Loucy (cell line): ENCODE measurements around the gene F2R.
"Not testable (repeated sequence)": the region's sequence is repeated elsewhere in the genome, so short reads cannot be mapped to it uniquely, and the experiment has no call there.

Experiments used
- H2AFZ ChIP-seq: fragments of 200-600 bp; sonication (generic); 2 replicates; pipeline ENCODE4 v1.6.0; 2016; ENCODE audit warnings: antibody characterized with exemption, mild to moderate bottlenecking, low read length, moderate library complexity
- H3F3A ChIP-seq: fragments of 200-600 bp; 2 replicates; pipeline ENCODE4 v1.6.0; 2016; ENCODE audit warnings: antibody characterized with exemption, low read depth, mild to moderate bottlenecking
- H3K27me3 ChIP-seq: fragments of 200-600 bp; sonication (generic); 2 replicates; pipeline ENCODE4 v1.6.1; 2014; ENCODE audit warnings: low read length, mild to moderate bottlenecking; ENCODE audit not compliant: insufficient read depth, poor library complexity, severe bottlenecking
- H3K36me3 ChIP-seq: fragments of 200-600 bp; sonication (generic); 2 replicates; pipeline ENCODE4 v1.6.1; 2016; ENCODE audit warnings: low read length; ENCODE audit not compliant: insufficient read depth
- H3K4me1 ChIP-seq: fragments of 200-600 bp; sonication (generic); 2 replicates; pipeline ENCODE4 v1.5.1; 2014; ENCODE audit warnings: low read length, mild to moderate bottlenecking; ENCODE audit not compliant: insufficient read depth, poor library complexity, severe bottlenecking
- H3K4me2 ChIP-seq: fragments of 200-600 bp; sonication (generic); 2 replicates; pipeline ENCODE4 v1.6.0; 2014; ENCODE audit warnings: antibody characterized with exemption, low read length, low read depth, mild to moderate bottlenecking; ENCODE audit not compliant: poor library complexity, severe bottlenecking
- H3K4me3 ChIP-seq: fragments of 200-600 bp; sonication (generic); 2 replicates; pipeline ENCODE4 v1.5.1; 2014; ENCODE audit warnings: low read length, mild to moderate bottlenecking, mixed read lengths; ENCODE audit not compliant: poor library complexity, severe bottlenecking
- H3K79me2 ChIP-seq: fragments of 200-600 bp; sonication (generic); 2 replicates; pipeline ENCODE4 v1.6.1; 2014; ENCODE audit warnings: low read length; ENCODE audit not compliant: insufficient read depth
- H3K9ac ChIP-seq: fragments of 200-600 bp; sonication (generic); 2 replicates; pipeline ENCODE4 v1.6.0; 2014; ENCODE audit warnings: mild to moderate bottlenecking, low read depth, low read length, moderate library complexity; ENCODE audit not compliant: poor library complexity, severe bottlenecking
- H3K9me2 ChIP-seq: fragments of 200-600 bp; sonication (generic); replicated peaks from 2 replicates; pipeline ENCODE4 v1.6.1; 2016; ENCODE audit warnings: low read depth, low read length, mixed read lengths
- H3K9me3 ChIP-seq: fragments of 200-600 bp; sonication (generic); 2 replicates; pipeline ENCODE4 v1.6.1; 2014; ENCODE audit warnings: mild to moderate bottlenecking, antibody characterized with exemption, low read length, low read depth; ENCODE audit not compliant: insufficient read depth
- H4K20me1 ChIP-seq: fragments of 200-600 bp; sonication (generic); 2 replicates; pipeline ENCODE4 v1.6.0; 2014; ENCODE audit warnings: antibody characterized with exemption, low read length, mild to moderate bottlenecking; ENCODE audit not compliant: insufficient read depth, poor library complexity, severe bottlenecking
- CTCF ChIP-seq: fragments of 200-600 bp; sonication (generic); conservative IDR thresholded peaks from 2 replicates; pipeline ENCODE4 v1.5.1; 2014; ENCODE audit warnings: mild to moderate bottlenecking, antibody characterized with exemption, low read length
- EZH2phosphoT487 ChIP-seq: fragments of 200-600 bp; IDR thresholded peaks from 2 replicates; pipeline ENCODE4 v1.6.1; 2018; ENCODE audit warnings: antibody characterized with exemption, mild to moderate bottlenecking, moderate library complexity, borderline replicate concordance

The F2R gene

GRCh38 chr5:76679231-76679630, 36.7 kb upstream of the F2R start:
- H3K4me2 ChIP-seq: no peak overlapping the region
- TF ChIP-seq CTCF (no peak), EZH2phosphoT487 (no peak)
- peaks cover 26% of the 10 kb centered on the region for H3K4me1 ChIP-seq
- H3K27me3 ChIP-seq: no peaks in the 10 kb centered on the region
- H3K9ac ChIP-seq: no peak overlapping the region
- H3F3A ChIP-seq: 0 out of 2 replicates have a peak, but pooled peaks cover 10% of the 10 kb centered on the region
- H4K20me1 ChIP-seq: no peaks in the 10 kb centered on the region
- H3K9me3 ChIP-seq: no peaks in the 10 kb centered on the region
- no peaks in the 10 kb centered on the region for H3K9me2 ChIP-seq
- H3K36me3 ChIP-seq: peaks cover 39% of the 10 kb centered on the region; the same call in 1 of the 2 replicates
- no peak overlapping the region for H2AFZ ChIP-seq
- H3K4me3 ChIP-seq: no peak overlapping the region
- no peaks in the 10 kb centered on the region for H3K79me2 ChIP-seq

GRCh38 chr5:76680826-76681225, 35.1 kb upstream of the F2R start:
- H3K4me2 ChIP-seq: not testable (repeated sequence)

DNA sequence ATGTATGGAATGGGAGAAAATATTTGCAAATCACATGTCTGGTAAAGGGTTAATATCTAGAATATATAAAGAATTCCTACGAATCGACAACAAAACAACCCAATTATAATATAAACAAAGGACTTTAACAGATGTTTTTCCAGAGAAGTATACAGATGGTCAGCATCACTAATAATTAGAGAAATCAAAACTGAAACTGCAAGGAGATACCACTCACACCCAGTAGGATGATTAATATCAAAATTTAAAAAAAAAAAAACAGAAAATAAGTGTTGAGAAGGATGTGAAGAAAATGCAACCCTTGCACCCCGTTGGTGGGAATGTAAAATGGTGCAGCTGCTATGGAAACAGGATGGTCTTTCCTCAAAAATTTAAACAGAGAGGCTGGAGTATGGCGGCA, 34.6 kb upstream of the F2R start:
- Histone ChIP-seq H3K4me1 (peaks cover 46% of the 10 kb centered on the region), H3K9me2 (no peaks in the 10 kb centered on the region)

More at GRCh38 chr5:76680826-76681225, 35.1 kb upstream of the F2R start:
- H2AFZ ChIP-seq, H3K79me2 ChIP-seq, H3K4me3 ChIP-seq, H3K9ac ChIP-seq, H3K27me3 ChIP-seq, H3K9me2 ChIP-seq, H4K20me1 ChIP-seq, H3K9me3 ChIP-seq: not testable (repeated sequence)
- H3K4me1 ChIP-seq: peaks cover 42% of the 10 kb centered on the region
- peaks cover 27% of the 10 kb centered on the region; the same call in 1 of the 2 replicates for H3K36me3 ChIP-seq
- 0 out of 2 replicates have a peak, but pooled peaks cover 17% of the 10 kb centered on the region for H3F3A ChIP-seq

More for the DNA sequence above, 34.6 kb upstream of the F2R start:
- H3K36me3 ChIP-seq: peaks cover 23% of the 10 kb centered on the region; the same call in 1 of the 2 replicates
- no peak overlapping the region for H3K4me2 ChIP-seq
- H3K79me2 ChIP-seq: no peaks in the 10 kb centered on the region
- no peaks in the 10 kb centered on the region for H3K9me3 ChIP-seq
- no peak overlapping the region for H3K9ac ChIP-seq
- no peak overlapping the region for H2AFZ ChIP-seq
- TF ChIP-seq EZH2phosphoT487 (no peak), CTCF (no peak)
- no peaks in the 10 kb centered on the region for H3K27me3 ChIP-seq
- H3F3A ChIP-seq: 0 out of 2 replicates have a peak, but pooled peaks cover 17% of the 10 kb centered on the region
- no peaks in the 10 kb centered on the region for H4K20me1 ChIP-seq
- no peak overlapping the region for H3K4me3 ChIP-seq
